ENCODE measurements around the gene ISLR2. TPM values are rescaled to one million over a fixed set of nuclear protein-coding genes. Genes with fewer than 3 reads are reported as not detected.

Gene ISLR2
- total RNA-seq, 1 donor from 2014 or later: not detected

DNA sequence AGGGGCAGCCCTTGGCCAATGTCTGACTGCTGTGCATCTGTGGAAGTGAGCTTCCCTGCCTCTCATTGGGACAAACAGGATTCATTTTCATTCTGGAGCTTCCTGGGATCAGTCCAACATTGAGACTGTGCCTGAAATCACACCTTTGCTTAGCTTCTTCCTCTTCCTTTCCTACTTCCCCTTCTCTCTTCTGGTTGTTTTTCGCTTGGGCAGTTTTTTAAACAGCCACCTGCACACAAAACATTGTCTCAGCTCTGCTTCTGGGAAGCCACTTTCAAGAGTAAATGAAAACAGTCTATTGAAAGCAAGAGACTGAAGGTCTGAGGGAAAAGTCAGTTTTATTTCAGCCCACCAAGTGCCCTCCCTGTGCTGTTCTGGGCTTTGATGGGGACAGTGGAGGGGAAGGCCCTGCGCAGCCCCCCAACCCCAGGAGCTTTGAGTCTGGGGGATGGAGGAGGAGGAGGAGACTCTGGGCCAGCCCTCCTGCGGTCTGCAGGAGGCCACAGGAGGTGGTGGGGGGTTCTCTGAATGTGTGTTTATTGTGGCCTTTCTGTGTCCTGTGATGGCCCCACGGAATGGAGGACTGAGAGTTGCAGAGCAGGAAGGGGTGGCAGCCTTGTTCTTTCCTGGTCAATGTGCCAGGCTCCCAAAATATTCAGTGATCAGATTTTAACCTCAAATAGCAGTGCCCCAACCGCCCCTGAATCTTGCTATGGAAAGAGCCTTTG, 7.8 kb upstream of the ISLR2 start:
- intact Hi-C loops (cut with micrococcal nuclease): loop anchor here (5.0 kb wide), 1 partner anchor 35 kb away; no protein-coding TSS in a partner anchor
- no peaks in the 10 kb centered on the region for H3K36me3 Mint-ChIP-seq (ENCODE audit: low read depth)
- H3K9me3 Mint-ChIP-seq: no peaks in the 10 kb centered on the region
- peaks cover 28% of the 10 kb centered on the region for H3K27me3 Mint-ChIP-seq (ENCODE audit: low read depth)
- no peak overlapping the region for H3K4me3 Mint-ChIP-seq (ENCODE audit: low read depth)
- H3K27ac Mint-ChIP-seq: no peak overlapping the region
- no peak for DNase-seq (ENCODE audit: low spot score)
- H3K4me1 Mint-ChIP-seq (ENCODE audit: low read depth): peaks cover 5% of the 10 kb centered on the region

DNA sequence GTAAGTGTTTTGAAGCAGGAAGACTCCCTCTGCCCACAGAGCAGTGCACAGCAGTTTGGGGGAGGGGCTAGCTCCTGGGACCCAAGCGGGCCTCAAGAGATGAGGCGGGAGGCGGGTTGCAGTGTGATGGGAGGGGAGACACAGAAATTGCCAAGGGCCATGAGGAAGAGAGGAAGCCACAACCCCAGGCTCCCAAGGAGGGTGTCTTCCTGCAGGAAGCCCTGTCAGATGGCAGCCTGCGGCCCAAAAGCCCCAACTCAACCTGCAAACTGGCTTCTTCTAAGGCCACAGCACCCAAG, 7.3 kb upstream of the ISLR2 start:
- intact Hi-C loops (cut with micrococcal nuclease): loop anchor here (5.0 kb wide), 1 partner anchor 34 kb away; no protein-coding TSS in a partner anchor

GRCh38 chr15:74123658-74124057, 6.7 kb upstream of the ISLR2 start:
- Mint-ChIP-seq H3K27me3 (ENCODE audit: low read depth) (peaks cover 31% of the 10 kb centered on the region), H3K27ac (no peak overlapping the region), H3K4me1 (ENCODE audit: low read depth) (peaks cover 5% of the 10 kb centered on the region), H3K36me3 (ENCODE audit: low read depth) (no peaks in the 10 kb centered on the region), H3K4me3 (ENCODE audit: low read depth) (no peak overlapping the region), H3K9me3 (no peaks in the 10 kb centered on the region)
- DNase-seq (ENCODE audit: low spot score): no peak
- intact Hi-C loops (cut with micrococcal nuclease): loop anchor here (5.0 kb wide), 1 partner anchor 34 kb away; no protein-coding TSS in a partner anchor

More for the DNA sequence above, 7.3 kb upstream of the ISLR2 start:
- no peak overlapping the region for H3K4me3 Mint-ChIP-seq (ENCODE audit: low read depth)
- DNase-seq (ENCODE audit: low spot score): no peak
- peaks cover 5% of the 10 kb centered on the region for H3K4me1 Mint-ChIP-seq (ENCODE audit: low read depth)
- peaks cover 26% of the 10 kb centered on the region for H3K27me3 Mint-ChIP-seq (ENCODE audit: low read depth)
- no peaks in the 10 kb centered on the region for H3K9me3 Mint-ChIP-seq
- H3K36me3 Mint-ChIP-seq (ENCODE audit: low read depth): no peaks in the 10 kb centered on the region
- no peak overlapping the region for H3K27ac Mint-ChIP-seq

DNA sequence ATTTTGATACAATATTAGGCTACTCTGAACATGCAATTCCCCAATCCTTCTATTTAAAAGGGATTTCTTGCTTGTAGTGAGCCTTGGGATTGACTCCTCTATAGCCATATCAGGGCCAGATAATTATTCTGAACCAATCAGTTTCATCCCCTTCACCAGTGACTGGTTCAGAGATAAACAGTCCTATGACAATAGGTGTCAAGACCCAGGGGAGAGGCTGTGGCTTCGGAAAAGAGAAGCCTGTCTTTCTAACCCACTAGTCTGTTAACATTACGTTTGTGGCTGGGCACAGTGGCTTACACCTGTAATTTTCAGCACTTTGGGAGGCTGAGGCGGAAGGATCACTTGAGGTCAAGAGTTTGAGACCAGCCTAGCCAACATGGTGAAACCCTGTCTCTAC, 6.2 kb upstream of the ISLR2 start:
- intact Hi-C loops (cut with micrococcal nuclease): loop anchor here (5.0 kb wide), 1 partner anchor 33 kb away; no protein-coding TSS in a partner anchor
- no peak for DNase-seq (ENCODE audit: low spot score)
- H3K9me3 Mint-ChIP-seq: no peaks in the 10 kb centered on the region
- H3K4me3 Mint-ChIP-seq (ENCODE audit: low read depth): no peak overlapping the region
- H3K27me3 Mint-ChIP-seq (ENCODE audit: low read depth): peaks cover 36% of the 10 kb centered on the region
- H3K36me3 Mint-ChIP-seq (ENCODE audit: low read depth): no peaks in the 10 kb centered on the region
- H3K4me1 Mint-ChIP-seq (ENCODE audit: low read depth): peaks cover 5% of the 10 kb centered on the region
- H3K27ac Mint-ChIP-seq: no peak overlapping the region

DNA sequence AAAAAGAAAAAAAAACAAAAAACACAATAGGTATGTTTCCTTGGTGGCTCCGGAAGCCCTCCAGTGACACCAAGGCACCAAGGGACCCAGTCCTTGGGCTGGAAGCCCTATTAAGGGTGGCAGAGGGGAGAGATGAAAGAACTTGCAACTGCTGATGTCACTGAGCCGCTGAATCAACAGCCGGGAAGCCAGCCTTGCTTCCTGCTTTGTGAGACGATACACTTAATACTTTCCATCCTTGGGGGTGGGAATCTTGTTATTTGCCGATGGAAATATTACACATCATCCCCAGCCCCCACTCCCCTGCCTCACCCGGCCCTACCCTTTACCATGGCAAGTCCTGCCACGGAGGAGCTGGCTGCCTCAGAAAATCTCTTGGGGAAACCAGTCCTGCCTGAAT, 5.6 kb upstream of the ISLR2 start:
- intact Hi-C loops (cut with micrococcal nuclease): loop anchor here (5.0 kb wide), 4 partner anchors 33 to 198 kb away; no protein-coding TSS in a partner anchor
- no peak overlapping the region for H3K27ac Mint-ChIP-seq
- no peaks in the 10 kb centered on the region for H3K9me3 Mint-ChIP-seq
- no peak for DNase-seq (ENCODE audit: low spot score)
- no peak overlapping the region for H3K4me3 Mint-ChIP-seq (ENCODE audit: low read depth)
- peaks cover 5% of the 10 kb centered on the region for H3K4me1 Mint-ChIP-seq (ENCODE audit: low read depth)
- H3K27me3 Mint-ChIP-seq (ENCODE audit: low read depth): peaks cover 42% of the 10 kb centered on the region
- no peaks in the 10 kb centered on the region for H3K36me3 Mint-ChIP-seq (ENCODE audit: low read depth)

DNA sequence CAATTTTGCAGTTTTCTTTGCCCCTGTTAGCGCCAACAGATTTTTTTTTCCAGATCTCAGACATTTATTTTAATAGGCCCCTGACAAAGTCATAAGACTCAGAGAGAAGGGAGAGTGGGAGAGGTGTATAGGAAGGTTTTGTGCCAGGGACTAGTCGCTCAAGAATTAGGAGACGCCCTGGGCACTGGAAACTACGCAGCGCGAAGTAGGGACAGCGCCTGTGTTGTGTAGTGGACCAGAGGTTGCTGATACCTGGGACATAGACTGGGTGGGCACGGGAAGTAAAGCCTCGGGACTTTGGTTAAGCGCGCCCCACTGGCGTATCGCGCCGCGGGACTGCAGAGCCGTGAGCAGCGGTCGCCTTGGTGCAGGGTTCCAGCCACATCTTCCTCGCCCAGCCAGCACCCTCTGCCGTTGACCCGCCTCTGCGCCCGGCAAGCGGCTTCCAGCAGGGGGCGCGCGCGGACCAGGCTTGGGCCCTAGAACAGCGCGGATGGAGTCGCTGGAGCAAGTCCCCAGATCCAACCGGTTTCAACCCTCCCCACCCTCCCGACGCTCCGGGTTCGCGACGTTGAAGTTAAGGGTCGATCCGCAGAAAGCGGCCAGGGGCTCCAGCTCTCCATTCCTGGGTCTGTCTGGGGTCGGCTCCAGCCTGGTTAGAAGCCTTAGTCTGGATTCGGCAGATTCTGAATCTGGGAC, 3.0 kb upstream of the ISLR2 start:
- Mint-ChIP-seq H3K9me3 (no peaks in the 10 kb centered on the region), H3K36me3 (ENCODE audit: low read depth) (no peaks in the 10 kb centered on the region), H3K4me1 (ENCODE audit: low read depth) (peaks cover 8% of the 10 kb centered on the region), H3K4me3 (ENCODE audit: low read depth) (no peak overlapping the region), H3K27ac (no peak overlapping the region), H3K27me3 (ENCODE audit: low read depth) (peaks cover 62% of the 10 kb centered on the region)
- peak; percentile 80 for DNase-seq (ENCODE audit: low spot score)
- intact Hi-C loops (cut with micrococcal nuclease): loop anchor here (5.0 kb wide), 3 partner anchors 155 to 195 kb away; no protein-coding TSS in a partner anchor

DNA sequence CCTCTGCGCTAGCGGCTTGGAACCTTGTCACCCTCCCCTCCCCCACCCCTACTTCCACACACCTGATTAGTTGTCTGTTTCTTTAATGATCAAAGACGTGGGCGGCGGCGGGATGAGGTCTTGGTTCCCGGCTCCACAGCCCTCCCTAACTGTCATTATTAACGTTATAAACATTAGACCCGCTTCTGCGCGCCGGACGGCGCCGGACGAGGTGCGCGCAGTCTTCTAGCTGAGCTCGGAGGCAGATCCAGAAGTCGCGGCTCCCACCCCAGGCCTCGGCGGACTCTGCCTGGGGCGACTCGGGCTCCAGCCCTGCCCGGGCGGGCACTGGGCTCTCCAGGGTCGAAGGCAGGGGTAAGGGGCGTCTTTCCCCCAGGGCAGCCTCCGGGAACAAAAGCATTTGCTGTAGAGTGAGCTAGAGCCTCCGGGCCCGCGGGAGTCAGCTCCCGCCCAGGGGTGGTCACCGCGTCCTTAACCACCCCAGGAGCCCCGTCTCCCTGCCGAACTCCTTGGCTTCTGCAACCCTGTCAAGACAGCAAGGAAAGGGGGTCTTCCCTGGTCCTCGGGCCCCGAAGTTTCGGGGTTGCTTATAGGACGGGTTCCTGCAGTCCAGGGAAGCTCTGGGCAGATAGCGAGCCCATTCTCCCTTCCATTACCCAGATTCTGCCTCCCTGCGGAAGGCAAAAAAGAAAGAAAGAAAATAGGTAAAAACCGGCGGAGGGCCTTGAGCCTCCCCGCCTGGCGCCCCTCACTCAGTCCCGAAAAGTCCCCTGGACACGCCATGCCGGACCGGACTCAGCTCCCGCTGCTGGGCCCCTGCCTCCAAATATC, 2.2 kb upstream of the ISLR2 start:
- H3K27me3 Mint-ChIP-seq (ENCODE audit: low read depth): peaks cover 65% of the 10 kb centered on the region
- H3K36me3 Mint-ChIP-seq (ENCODE audit: low read depth): no peaks in the 10 kb centered on the region
- intact Hi-C loops (cut with micrococcal nuclease): loop anchor here (5.0 kb wide), 3 partner anchors 156 to 194 kb away; no protein-coding TSS in a partner anchor
- peaks cover 5% of the 10 kb centered on the region for H3K4me1 Mint-ChIP-seq (ENCODE audit: low read depth)
- no peaks in the 10 kb centered on the region for H3K9me3 Mint-ChIP-seq
- no peak overlapping the region for H3K27ac Mint-ChIP-seq
- no peak overlapping the region for H3K4me3 Mint-ChIP-seq (ENCODE audit: low read depth)
- DNase-seq (ENCODE audit: low spot score): no peak

- H3K9me3 Mint-ChIP-seq: no peaks in the 10 kb centered on the region
- H3K27ac Mint-ChIP-seq: peak overlapping the region; percentile 19
- no peak for DNase-seq (ENCODE audit: low spot score)
- no peak overlapping the region for H3K4me3 Mint-ChIP-seq (ENCODE audit: low read depth)
- peaks cover 71% of the 10 kb centered on the region for H3K27me3 Mint-ChIP-seq (ENCODE audit: low read depth)
- intact Hi-C loops (cut with micrococcal nuclease): loop anchor here (5.0 kb wide), 3 partner anchors 157 to 193 kb away; no protein-coding TSS in a partner anchor
- peaks cover 5% of the 10 kb centered on the region for H3K4me1 Mint-ChIP-seq (ENCODE audit: low read depth)
- H3K36me3 Mint-ChIP-seq (ENCODE audit: low read depth): no peaks in the 10 kb centered on the region
Observed at GRCh38 chr15:74128785-74129585, 1.4 kb upstream of the ISLR2 start.

DNA sequence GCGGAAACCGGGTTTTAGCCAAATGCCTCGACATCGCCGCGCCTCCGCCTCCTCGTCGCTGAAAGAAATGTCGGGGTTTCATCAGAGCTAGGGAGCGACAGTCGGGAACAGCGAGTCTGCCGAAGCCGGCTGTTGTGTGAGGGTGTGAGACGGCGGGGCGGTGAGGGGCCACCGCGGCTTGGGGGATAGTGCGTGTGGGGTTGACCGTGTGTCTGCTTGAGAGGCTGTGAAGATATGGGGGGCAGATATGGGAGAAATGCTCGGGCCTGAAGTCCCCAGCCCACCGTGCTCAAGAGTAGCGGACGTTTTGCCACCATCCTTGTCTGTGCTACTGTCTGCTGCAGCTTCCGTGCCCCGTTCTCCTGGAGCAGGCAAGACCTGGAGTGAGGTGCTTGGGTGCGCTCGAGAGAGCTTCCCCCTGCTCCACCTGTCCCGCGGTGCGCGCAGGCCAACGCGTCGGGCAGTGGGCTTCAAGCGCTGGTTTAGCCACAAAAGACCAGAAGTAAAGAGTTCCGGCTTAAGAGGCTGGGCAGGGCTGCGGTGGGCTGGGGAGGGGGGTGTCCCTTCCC, 716 bp upstream of the ISLR2 start:
- no peaks in the 10 kb centered on the region for H3K36me3 Mint-ChIP-seq (ENCODE audit: low read depth)
- H3K27ac Mint-ChIP-seq: peak overlapping the region; percentile 19
- no peak overlapping the region for H3K4me3 Mint-ChIP-seq (ENCODE audit: low read depth)
- intact Hi-C loops (cut with micrococcal nuclease): loop anchor here (5.0 kb wide), 3 partner anchors 157 to 193 kb away; no protein-coding TSS in a partner anchor
- peaks cover 74% of the 10 kb centered on the region for H3K27me3 Mint-ChIP-seq (ENCODE audit: low read depth)
- DNase-seq (ENCODE audit: low spot score): no peak
- H3K4me1 Mint-ChIP-seq (ENCODE audit: low read depth): peaks cover 5% of the 10 kb centered on the region
- H3K9me3 Mint-ChIP-seq: no peaks in the 10 kb centered on the region

GRCh38 chr15:74130849-74131627, 652 bp downstream of the ISLR2 start:
- Mint-ChIP-seq H3K27ac (no peak overlapping the region), H3K4me3 (ENCODE audit: low read depth) (no peak overlapping the region), H3K27me3 (ENCODE audit: low read depth) (peaks cover 82% of the 10 kb centered on the region), H3K4me1 (ENCODE audit: low read depth) (peaks cover 8% of the 10 kb centered on the region), H3K36me3 (ENCODE audit: low read depth) (no peaks in the 10 kb centered on the region), H3K9me3 (no peaks in the 10 kb centered on the region)
- no peak for DNase-seq (ENCODE audit: low spot score)
- intact Hi-C loops (cut with micrococcal nuclease): no loop called here

GRCh38 chr15:74131628-74132413, 1.4 kb downstream of the ISLR2 start:
- peaks cover 9% of the 10 kb centered on the region for H3K4me1 Mint-ChIP-seq (ENCODE audit: low read depth)
- H3K27me3 Mint-ChIP-seq (ENCODE audit: low read depth): peaks cover 86% of the 10 kb centered on the region
- H3K27ac Mint-ChIP-seq: peak overlapping the region; percentile 59
- H3K9me3 Mint-ChIP-seq: no peaks in the 10 kb centered on the region
- intact Hi-C loops (cut with micrococcal nuclease): no loop called here
- H3K36me3 Mint-ChIP-seq (ENCODE audit: low read depth): no peaks in the 10 kb centered on the region
- no peak for DNase-seq (ENCODE audit: low spot score)
- H3K4me3 Mint-ChIP-seq (ENCODE audit: low read depth): no peak overlapping the region
